IMR-90 (cell line): ENCODE results near the gene PLXNA4. TPM values are rescaled to one million over a fixed set of nuclear protein-coding genes. Genes with fewer than 3 reads are reported as not detected.

ENCODE experiments used
- ATAC-seq: fragments of 200-7000 bp; cut with Tn5 transposase; 2 replicates; pipeline ENCODE4 v1.9.1; 2020; ENCODE audit warnings: low read depth, mild to moderate bottlenecking, moderate library complexity
- BruUV-seq: library from RNA; stranded (reverse); fragments of 400-500 nt; replicated peaks from 2 replicates; lab custom pipeline; 2021; lab: Mats Ljungman, UMichigan
- CTCF ChIA-PET: fragments of 300-600 bp; formaldehyde crosslinking; extraction: SDS; loops from one replicate; lab custom pipeline; 2021; ENCODE audit warnings: antibody characterized with exemption; lab: Yijun Ruan, JAX
- POLR2A ChIA-PET: fragments of 300-600 bp; sonication (Branson Sonifier 250); formaldehyde crosslinking; loops from one replicate; lab custom pipeline; 2022; ENCODE audit warnings: antibody characterized with exemption; ENCODE audit not compliant: unreplicated experiment; lab: Charles Lee
- DNase-seq: peaks from one replicate; pipeline ENCODE4 v3.0.0; 2013
- H2AFZ ChIP-seq: replicated peaks from 2 replicates; pipeline ENCODE3; 2013; ENCODE audit warnings: low read length, mild to moderate bottlenecking; ENCODE audit not compliant: poor library complexity
- H2AK5ac ChIP-seq: 2 replicates; pipeline ENCODE4 v1.6.1; 2013; ENCODE audit warnings: low read depth, low read length, inconsistent platforms
- H2AK9ac ChIP-seq: replicated peaks from 2 replicates; pipeline ENCODE3; 2013; ENCODE audit warnings: mild to moderate bottlenecking, low read depth, low read length, moderate library complexity; ENCODE audit not compliant: poor library complexity
- H2BK120ac ChIP-seq: 2 replicates; pipeline ENCODE4 v1.6.1; 2013; ENCODE audit warnings: low read depth, low read length, inconsistent platforms
- H2BK15ac ChIP-seq: 3 replicates; pipeline ENCODE4 v1.6.1; 2013; ENCODE audit warnings: low read depth, low read length, inconsistent platforms
- H2BK20ac ChIP-seq: 2 replicates; pipeline ENCODE4 v1.6.1; 2013; ENCODE audit warnings: low read depth, mild to moderate bottlenecking, inconsistent platforms, low read length, moderate library complexity
- H2BK5ac ChIP-seq: 2 replicates; pipeline ENCODE4 v1.6.1; 2013; ENCODE audit warnings: mild to moderate bottlenecking, low read depth, low read length, inconsistent platforms; ENCODE audit not compliant: poor library complexity, severe bottlenecking
- H3K14ac ChIP-seq: replicated peaks from 2 replicates; pipeline ENCODE4 v1.6.1; 2013; ENCODE audit warnings: low read depth, low read length, inconsistent platforms
- H3K18ac ChIP-seq: 2 replicates; pipeline ENCODE4 v1.6.1; 2013; ENCODE audit warnings: low read depth, low read length, control low read depth
- H3K23ac ChIP-seq: 2 replicates; pipeline ENCODE4 v1.6.1; 2013; ENCODE audit warnings: low read depth, low read length, inconsistent platforms
- H3K27ac ChIP-seq: 2 replicates; pipeline ENCODE4 v1.5.1; 2013; ENCODE audit warnings: mild to moderate bottlenecking, control low read depth, low read length; ENCODE audit not compliant: insufficient read depth
- H3K27me3 ChIP-seq: 2 replicates; pipeline ENCODE4 v1.6.1; 2013; ENCODE audit warnings: low read length; ENCODE audit not compliant: control insufficient read depth, insufficient read depth
- H3K36me3 ChIP-seq: 2 replicates; pipeline ENCODE4 v1.6.1; 2013; ENCODE audit warnings: low read length, mixed read lengths; ENCODE audit not compliant: control insufficient read depth, insufficient read depth
- H3K4ac ChIP-seq: 2 replicates; pipeline ENCODE4 v1.6.1; 2013; ENCODE audit warnings: low read depth, low read length, inconsistent platforms
- H3K4me1 ChIP-seq: 2 replicates; pipeline ENCODE4 v1.6.1; 2013; ENCODE audit warnings: low read length, mixed read lengths; ENCODE audit not compliant: control insufficient read depth, insufficient read depth
- H3K4me2 ChIP-seq: 2 replicates; pipeline ENCODE4 v1.6.1; 2013; ENCODE audit warnings: low read depth, mild to moderate bottlenecking, control low read depth, low read length, moderate library complexity
- H3K4me3 ChIP-seq: 2 replicates; pipeline ENCODE4 v1.5.1; 2013; ENCODE audit warnings: low read depth, mild to moderate bottlenecking, control low read depth, low read length, moderate library complexity; ENCODE audit not compliant: insufficient read depth
- H3K56ac ChIP-seq: 2 replicates; pipeline ENCODE4 v1.6.1; 2013; ENCODE audit warnings: low read length, inconsistent platforms; ENCODE audit not compliant: insufficient read depth; ENCODE audit errors: extremely low read depth
- H3K79me1 ChIP-seq, 2 experiments: 2 replicates each; pipeline ENCODE4 v1.6.1; 2013; ENCODE audit warnings: low read length in 2 of 2, inconsistent platforms in 1 of 2, low read depth in 1 of 2
- H3K9ac ChIP-seq: 2 replicates; pipeline ENCODE4 v1.6.1; 2013; ENCODE audit warnings: low read depth, low read length, control low read depth
- H3K9me1 ChIP-seq: 2 replicates; pipeline ENCODE4 v1.6.1; 2013; ENCODE audit warnings: low read length, inconsistent platforms; ENCODE audit not compliant: insufficient read depth
- H3K9me3 ChIP-seq: 2 replicates; pipeline ENCODE4 v1.6.1; 2013; ENCODE audit warnings: low read length; ENCODE audit not compliant: control insufficient read depth, insufficient read depth
- H4K20me1 ChIP-seq: 2 replicates; pipeline ENCODE4 v1.6.1; 2013; ENCODE audit warnings: low read length, inconsistent platforms; ENCODE audit not compliant: insufficient read depth
- H4K5ac ChIP-seq: 2 replicates; pipeline ENCODE4 v1.6.1; 2013; ENCODE audit warnings: mild to moderate bottlenecking, low read depth, low read length, control low read depth
- H4K8ac ChIP-seq, 2 experiments: 2 replicates each; pipeline ENCODE4 v1.6.1; 2013; ENCODE audit warnings: low read depth in 2 of 2, low read length in 2 of 2, control low read depth in 1 of 2, inconsistent platforms in 1 of 2
- H4K91ac ChIP-seq: 2 replicates; pipeline ENCODE4 v1.6.1; 2013; ENCODE audit warnings: low read depth, low read length, inconsistent platforms; ENCODE audit not compliant: insufficient read depth
- BHLHE40 ChIP-seq: fragments of 150-350 bp; IDR thresholded peaks from 2 replicates; pipeline ENCODE4 v1.6.1; 2016; ENCODE audit warnings: mild to moderate bottlenecking, low read depth, low read length
- CEBPB ChIP-seq: IDR thresholded peaks from 2 replicates; pipeline ENCODE4 v1.6.1; 2012; ENCODE audit warnings: low read depth, low read length, improper control_type of control experiment
- CHD1 ChIP-seq: IDR thresholded peaks from 2 replicates; pipeline ENCODE4 v1.6.1; 2012; ENCODE audit warnings: low read depth, low read length, improper control_type of control experiment
- CTCF ChIP-seq: conservative IDR thresholded peaks from 2 replicates; pipeline ENCODE4 v1.5.1; 2012; ENCODE audit warnings: mild to moderate bottlenecking, low read depth, low read length, improper control_type of control experiment
- ELK1 ChIP-seq: fragments of 150-350 bp; IDR thresholded peaks from 2 replicates; pipeline ENCODE4 v1.6.1; 2016; ENCODE audit warnings: low read depth, mild to moderate bottlenecking, low read length, moderate library complexity, borderline replicate concordance
- FOS ChIP-seq: fragments of 150-350 bp; IDR thresholded peaks from 2 replicates; pipeline ENCODE4 v1.6.1; 2016; ENCODE audit warnings: low read depth, low read length
- MAFK ChIP-seq: IDR thresholded peaks from 2 replicates; pipeline ENCODE4 v1.6.1; 2012; ENCODE audit warnings: low read depth, low read length, improper control_type of control experiment
- MAZ ChIP-seq: IDR thresholded peaks from 2 replicates; pipeline ENCODE4 v1.6.1; 2012; ENCODE audit warnings: low read depth, mild to moderate bottlenecking, low read length, improper control_type of control experiment, moderate library complexity, borderline replicate concordance
- MXI1 ChIP-seq: IDR thresholded peaks from 2 replicates; pipeline ENCODE4 v1.6.1; 2012; ENCODE audit warnings: low read depth, mild to moderate bottlenecking, low read length, moderate library complexity, borderline replicate concordance
- NFE2L2 ChIP-seq: fragments of 150-350 bp; IDR thresholded peaks from 2 replicates; pipeline ENCODE4 v1.6.1; 2016; ENCODE audit warnings: low read depth, mild to moderate bottlenecking, low read length
- POLR2A ChIP-seq: IDR thresholded peaks from 2 replicates; pipeline ENCODE4 v1.6.1; 2012; ENCODE audit warnings: mild to moderate bottlenecking, low read depth, low read length
- RAD21 ChIP-seq: IDR thresholded peaks from 2 replicates; pipeline ENCODE4 v1.6.1; 2012; ENCODE audit warnings: low read length, improper control_type of control experiment
- RCOR1 ChIP-seq: IDR thresholded peaks from 2 replicates; pipeline ENCODE4 v1.6.1; 2012; ENCODE audit warnings: mild to moderate bottlenecking, low read length, improper control_type of control experiment; ENCODE audit not compliant: insufficient replicate concordance
- RFX5 ChIP-seq: IDR thresholded peaks from 2 replicates; pipeline ENCODE4 v1.8.0; 2012; ENCODE audit warnings: low read depth, mild to moderate bottlenecking, low read length, moderate library complexity
- SMC3 ChIP-seq: fragments of 150-350 bp; IDR thresholded peaks from 2 replicates; pipeline ENCODE4 v1.6.1; 2016; ENCODE audit warnings: low read depth, mild to moderate bottlenecking, antibody characterized with exemption, low read length, moderate library complexity
- USF2 ChIP-seq: fragments of 150-350 bp; IDR thresholded peaks from 2 replicates; pipeline ENCODE4 v1.6.1; 2017; ENCODE audit warnings: mild to moderate bottlenecking, antibody characterized with exemption, low read length, low read depth
- WGBS, 2 experiments: methylation state at CpG; one replicate each; pipeline versions ENCODE4 v1.1.5 to v1.1.7; 2013; ENCODE audit warnings: missing lambda C conversion rate in 2 of 2; ENCODE audit not compliant: insufficient read length in 1 of 2; ENCODE audit errors: extremely low coverage in 2 of 2; 5-methylcytosine and 5-hydroxymethylcytosine counted together
- dilution Hi-C: fragments of 300-500 bp; cut with HindIII; formaldehyde crosslinking; loops from one replicate; pipeline ENCODE4 v1.14.3; 2018; ENCODE audit warnings: low sequenced_read_pairs; ENCODE audit not compliant: unreplicated experiment
- in situ Hi-C: fragments of 300-500 bp; cut with MboI; formaldehyde crosslinking; loops from 3 replicates; pipeline ENCODE4 v1.14.3; 2019; ENCODE audit warnings: low sequenced_read_pairs, inconsistent platforms, mixed read lengths
- intact Hi-C: fragments of 100-400 bp; cut with micrococcal nuclease; formaldehyde crosslinking; loops from 2 replicates; pipeline ENCODE4 v1.10.0; 2022
- polyA plus RNA-seq, 3 experiments: library from polyadenylated mRNA; depleted of rRNA; stranded (reverse); fragments of >200 nt; gene quantifications; 2 replicates each; pipeline ENCODE4 v1.2.3, GENCODE V29; 2012; ENCODE audit warnings: low replicate concordance in 1 of 3
- total RNA-seq: library from RNA; depleted of rRNA; stranded (reverse); fragments of >200 nt; gene quantifications from 2 replicates; pipeline ENCODE4 v1.2.3, GENCODE V29; 2012

The PLXNA4 gene
- total and polyA plus RNA-seq, 2 of the 4 experiments (the other 2 are of a cell fraction), result under 0.01 TPM

- ChIA-PET CTCF (no interaction called here), POLR2A (no interaction called here)
- WGBS, 2 experiments, result no CpG with 5 or more reads among the region's 1 CpG
Observed at GRCh38 chr7:132257253-132257652, 319.0 kb downstream of the PLXNA4 start.

More at GRCh38 chr7:132257253-132257652, 319.0 kb downstream of the PLXNA4 start:
- Histone ChIP-seq H3K23ac (no peak overlapping the region), H2BK20ac (no peak overlapping the region), H2BK15ac (no peak overlapping the region), H3K14ac (no peak overlapping the region), H3K9me3 (no peaks in the 10 kb centered on the region), H3K4me1 (no peaks in the 10 kb centered on the region), H2BK120ac (no peak overlapping the region), H3K56ac (no peak overlapping the region), H2BK5ac (no peak overlapping the region), H3K27ac (no peak overlapping the region), H4K20me1 (no peaks in the 10 kb centered on the region), H3K4me2 (no peak overlapping the region), H3K4me3 (no peak overlapping the region), H3K79me1 (no peaks in the 10 kb centered on the region), H3K4ac (no peak overlapping the region), H2AK9ac (no peak overlapping the region), H4K5ac (no peak overlapping the region), H4K8ac (no peak overlapping the region), H3K36me3 (no peaks in the 10 kb centered on the region), H3K18ac (no peak overlapping the region), H2AK5ac (no peak overlapping the region), H2AFZ (no peak overlapping the region), H3K27me3 (no peaks in the 10 kb centered on the region), H3K9me1 (no peaks in the 10 kb centered on the region), H3K9ac (no peak overlapping the region), H4K91ac (no peak overlapping the region)
- ATAC-seq (no peak), DNase-seq (no peak)
- in situ Hi-C loops (no loop called here), intact Hi-C loops (loop anchor here (10.0 kb wide), 1 partner anchor 572 kb away; no protein-coding TSS in a partner anchor), dilution Hi-C loops (no loop called here)
- TF ChIP-seq POLR2A, result no peak
- no peak for TF ChIP-seq BHLHE40
- no peak for TF ChIP-seq CEBPB
- no peak for TF ChIP-seq SMC3
- TF ChIP-seq RFX5, result no peak
- TF ChIP-seq RCOR1, result no peak
- no peak for TF ChIP-seq MXI1
- no peak for TF ChIP-seq CTCF
- no peak for TF ChIP-seq USF2
- TF ChIP-seq ELK1, result no peak
- TF ChIP-seq CHD1, result no peak
- TF ChIP-seq RAD21, result no peak
- TF ChIP-seq NFE2L2, result no peak
- no peak for TF ChIP-seq MAFK
- no peak for TF ChIP-seq FOS
- no peak for TF ChIP-seq MAZ
- BruUV-seq, result no TSS peak
